ENCODE measurements around the gene PLAC9. TPM values are rescaled to one million over a fixed set of nuclear protein-coding genes. Genes with fewer than 3 reads are reported as not detected.

The PLAC9 gene
- total RNA-seq, 4 donors from 2014 or later = 1.3 to 17.4 (median 8.5) TPM

DNA sequence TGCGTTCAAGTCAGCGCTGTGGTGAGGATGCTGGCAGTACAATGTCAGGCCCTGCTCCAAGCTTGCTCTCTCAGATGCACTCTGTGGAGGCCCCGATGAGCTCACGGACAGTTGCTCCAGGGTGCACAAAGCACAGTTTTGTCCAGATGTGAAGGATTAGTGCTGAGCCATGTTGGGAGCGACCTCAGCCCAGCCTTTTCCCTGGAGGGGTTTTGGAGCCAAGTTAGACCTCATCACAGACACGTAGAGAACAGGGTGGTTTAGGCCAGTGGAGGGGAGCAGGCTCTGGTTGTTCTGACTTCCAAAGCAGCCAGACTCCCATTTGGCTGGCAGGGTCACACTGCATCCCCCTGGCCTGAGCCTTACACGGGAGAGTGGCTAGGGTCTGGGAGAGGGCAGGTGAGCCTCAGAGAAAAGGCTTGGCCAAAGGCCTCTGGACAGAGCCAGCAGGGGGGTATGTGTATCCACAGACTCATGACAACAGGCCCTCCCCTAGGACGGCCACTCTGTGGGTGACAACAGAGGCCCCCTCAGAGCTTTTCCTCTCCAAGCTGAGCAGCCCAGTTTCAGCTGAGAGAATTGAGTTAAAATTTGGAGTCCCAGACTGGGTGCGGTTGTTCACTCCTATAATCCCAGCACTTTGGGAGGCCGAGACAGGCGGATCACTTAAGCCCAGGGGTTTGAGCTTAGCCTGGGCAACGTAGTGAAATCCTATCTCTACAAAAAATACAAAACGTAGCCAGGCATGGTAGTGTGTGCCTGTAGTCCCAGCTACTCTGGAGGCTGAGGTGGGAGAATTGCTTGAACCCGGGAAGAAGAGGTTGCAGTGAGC is 4.7 kb downstream of the PLAC9 start:
- intact Hi-C loops (cut with DNase I; ENCODE audit: low total_unique reads) = no loop called here
- WGBS, 2 donors = 40 to 52% methylated on average over 14 of the region's 14 CpGs
- no peak for TF ChIP-seq POLR2A (IDR thresholded peaks at IDR 0.05)
- TF ChIP-seq, protein P1, sequence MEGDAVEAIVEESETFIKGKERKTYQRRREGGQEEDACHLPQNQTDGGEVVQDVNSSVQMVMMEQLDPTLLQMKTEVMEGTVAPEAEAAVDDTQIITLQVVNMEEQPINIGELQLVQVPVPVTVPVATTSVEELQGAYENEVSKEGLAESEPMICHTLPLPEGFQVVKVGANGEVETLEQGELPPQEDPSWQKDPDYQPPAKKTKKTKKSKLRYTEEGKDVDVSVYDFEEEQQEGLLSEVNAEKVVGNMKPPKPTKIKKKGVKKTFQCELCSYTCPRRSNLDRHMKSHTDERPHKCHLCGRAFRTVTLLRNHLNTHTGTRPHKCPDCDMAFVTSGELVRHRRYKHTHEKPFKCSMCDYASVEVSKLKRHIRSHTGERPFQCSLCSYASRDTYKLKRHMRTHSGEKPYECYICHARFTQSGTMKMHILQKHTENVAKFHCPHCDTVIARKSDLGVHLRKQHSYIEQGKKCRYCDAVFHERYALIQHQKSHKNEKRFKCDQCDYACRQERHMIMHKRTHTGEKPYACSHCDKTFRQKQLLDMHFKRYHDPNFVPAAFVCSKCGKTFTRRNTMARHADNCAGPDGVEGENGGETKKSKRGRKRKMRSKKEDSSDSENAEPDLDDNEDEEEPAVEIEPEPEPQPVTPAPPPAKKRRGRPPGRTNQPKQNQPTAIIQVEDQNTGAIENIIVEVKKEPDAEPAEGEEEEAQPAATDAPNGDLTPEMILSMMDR (IDR thresholded peaks at IDR 0.05) = no peak
- no peak overlapping the region for H3K4me3 ChIP-seq (ENCODE audit: low read depth, poor library complexity, severe bottlenecking)
- DNase-seq (ENCODE audit: low spot score in 2 of 2) = peak in 1 of 2 donors; percentile 55

DNA sequence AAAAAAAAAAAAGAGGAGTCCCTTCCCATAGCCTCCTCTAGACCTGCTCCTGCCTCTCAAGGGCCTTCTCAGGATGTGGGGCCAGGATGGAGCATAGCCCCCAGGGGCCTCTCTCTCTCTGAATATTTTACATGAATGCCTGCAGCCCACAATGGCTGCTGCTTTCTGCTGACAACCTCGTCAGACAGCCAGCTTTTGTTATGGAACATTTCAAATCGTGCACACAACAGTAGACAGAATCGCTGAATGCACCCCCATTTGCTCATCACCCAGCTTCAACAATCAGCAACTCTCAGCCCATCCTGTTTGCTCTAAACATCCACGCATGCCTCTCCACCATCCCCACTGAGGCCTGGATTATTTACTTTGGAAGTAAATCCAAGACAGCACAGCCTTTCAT is 5.4 kb downstream of the PLAC9 start:
- DNase-seq (ENCODE audit: low spot score in 2 of 2) = peak in 1 of 2 donors; percentile 70
- no peak overlapping the region for H3K4me3 ChIP-seq (ENCODE audit: low read depth, poor library complexity, severe bottlenecking)
- TF ChIP-seq, protein P1 (IDR thresholded peaks at IDR 0.05) = no peak
- TF ChIP-seq POLR2A (IDR thresholded peaks at IDR 0.05) = no peak
- intact Hi-C loops (cut with DNase I; ENCODE audit: low total_unique reads) = no loop called here
- WGBS, 2 donors = 56 to 60% methylated on average over 4 of the region's 4 CpGs

DNA sequence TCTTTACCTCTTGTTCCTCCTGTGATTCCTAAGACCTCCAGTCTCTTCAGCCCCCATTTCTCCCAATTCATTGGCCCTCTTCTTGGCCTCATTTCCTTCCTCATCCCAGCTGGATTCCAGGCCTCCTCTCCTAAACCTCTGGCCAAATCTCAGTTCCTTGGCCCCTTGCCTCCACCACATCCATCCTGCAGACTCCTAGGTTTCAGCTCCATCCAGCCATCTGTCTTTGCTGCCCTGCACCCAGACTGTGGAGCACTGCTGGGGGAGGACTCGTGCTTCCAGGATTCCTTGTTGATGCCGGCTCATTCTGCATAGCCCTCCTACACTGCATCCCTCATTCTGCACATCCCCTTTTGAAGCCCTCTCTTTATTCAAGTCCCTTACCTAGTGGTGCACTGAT is 6.7 kb downstream of the PLAC9 start:
- DNase-seq (ENCODE audit: low spot score in 2 of 2) = peak in 1 of 2 donors; percentile 68
- H3K4me3 ChIP-seq (ENCODE audit: low read depth, poor library complexity, severe bottlenecking) = no peak overlapping the region
- WGBS, 2 donors = 77 to 88% methylated on average over 2 of the region's 2 CpGs
- intact Hi-C loops (cut with DNase I; ENCODE audit: low total_unique reads) = no loop called here
- TF ChIP-seq, protein P1 (IDR thresholded peaks at IDR 0.05) = no peak
- no peak for TF ChIP-seq POLR2A (IDR thresholded peaks at IDR 0.05)

DNA sequence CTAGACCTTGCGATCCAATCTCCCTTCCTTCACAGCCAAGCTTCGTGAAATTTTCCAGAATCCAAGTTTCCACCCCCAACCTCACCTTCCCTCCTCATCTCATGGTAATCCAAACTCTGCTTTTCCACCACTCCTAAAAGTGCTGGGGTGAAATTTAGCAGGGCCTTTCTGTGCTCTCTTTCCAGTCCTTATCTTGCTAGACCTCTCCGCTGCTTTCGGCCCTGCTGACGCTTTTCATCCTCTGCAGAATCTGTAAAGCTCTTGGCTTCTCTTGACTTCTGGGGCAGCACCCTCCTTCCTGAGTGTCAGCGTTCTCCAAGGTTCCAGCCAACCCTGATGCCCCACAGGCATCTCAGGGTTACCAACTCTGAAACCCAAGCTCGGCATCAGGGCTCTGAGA is 7.7 kb downstream of the PLAC9 start:
- intact Hi-C loops (cut with DNase I; ENCODE audit: low total_unique reads) = no loop called here

DNA sequence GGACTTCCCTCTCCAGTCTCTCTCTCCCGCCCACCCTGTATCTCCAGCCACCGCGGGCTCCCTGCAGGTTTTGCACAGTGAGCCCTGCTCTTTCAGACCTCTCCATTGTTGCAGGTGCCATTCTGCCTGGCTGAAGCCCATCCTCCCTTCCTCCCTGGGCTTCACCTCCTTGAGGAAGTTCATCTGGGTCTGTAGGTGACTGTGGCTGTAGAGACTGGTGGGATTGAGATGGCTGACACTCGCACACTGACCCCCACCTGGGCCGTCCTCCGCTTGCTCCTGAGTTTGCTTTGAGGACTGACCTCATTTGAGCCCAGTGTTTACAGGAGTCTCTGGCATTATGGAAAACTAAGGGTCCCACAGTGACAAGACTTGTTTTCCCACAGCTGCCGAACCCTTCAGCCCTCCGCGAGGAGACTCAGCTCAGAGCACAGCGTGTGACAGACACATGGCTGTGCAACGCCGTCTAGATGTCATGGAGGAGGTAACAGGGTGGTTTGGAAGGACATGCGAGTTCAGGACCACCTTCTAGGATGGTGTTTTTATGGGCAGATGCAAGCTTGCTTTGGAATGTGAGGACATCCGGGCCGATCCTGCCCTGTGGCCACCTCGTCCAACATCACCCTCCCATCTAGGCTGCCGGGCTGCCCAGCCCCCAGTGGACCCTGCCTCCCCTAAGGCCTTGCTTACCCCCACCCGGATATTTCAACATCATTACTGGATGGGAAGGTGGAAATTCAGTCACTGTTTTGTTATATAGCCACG is 9.3 kb downstream of the PLAC9 start:
- intact Hi-C loops (cut with DNase I; ENCODE audit: low total_unique reads) = no loop called here
- WGBS, 2 donors = 59 to 70% methylated on average over 19 of the region's 19 CpGs
- peak in 1 of 2 donors; percentile 76 for DNase-seq (ENCODE audit: low spot score in 2 of 2)

More for the DNA sequence above, 7.7 kb downstream of the PLAC9 start:
- H3K4me3 ChIP-seq (ENCODE audit: low read depth, poor library complexity, severe bottlenecking) = no peak overlapping the region
- 82 to 86% methylated on average over 7 of the region's 7 CpGs for WGBS, 2 donors
- TF ChIP-seq, protein P1 (IDR thresholded peaks at IDR 0.05) = no peak
- TF ChIP-seq POLR2A (IDR thresholded peaks at IDR 0.05) = no peak
- no peak for DNase-seq (ENCODE audit: low spot score in 2 of 2)

More for the DNA sequence above, 9.3 kb downstream of the PLAC9 start:
- TF ChIP-seq POLR2A (IDR thresholded peaks at IDR 0.05) = no peak
- TF ChIP-seq, protein P1 (IDR thresholded peaks at IDR 0.05) = no peak
- H3K4me3 ChIP-seq (ENCODE audit: low read depth, poor library complexity, severe bottlenecking) = no peak overlapping the region

Data from lower leg skin (tissue), 4 donors.